Measurements from ENCODE around the gene ABCA6. TPM values are rescaled to one million over a fixed set of nuclear protein-coding genes. Genes with fewer than 3 reads are reported as not detected.

The ABCA6 gene
- total and polyA plus RNA-seq, 10 of the 15 experiments (the other 5 are each of a cell fraction or from before 2014, with no cell fraction given) = 6.8 to 36.9 (median 12.6) TPM

- TF ChIP-seq, protein P1, sequence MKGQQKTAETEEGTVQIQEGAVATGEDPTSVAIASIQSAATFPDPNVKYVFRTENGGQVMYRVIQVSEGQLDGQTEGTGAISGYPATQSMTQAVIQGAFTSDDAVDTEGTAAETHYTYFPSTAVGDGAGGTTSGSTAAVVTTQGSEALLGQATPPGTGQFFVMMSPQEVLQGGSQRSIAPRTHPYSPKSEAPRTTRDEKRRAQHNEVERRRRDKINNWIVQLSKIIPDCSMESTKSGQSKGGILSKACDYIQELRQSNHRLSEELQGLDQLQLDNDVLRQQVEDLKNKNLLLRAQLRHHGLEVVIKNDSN (IDR thresholded peaks at IDR 0.05; ENCODE audit: borderline replicate concordance, extremely low read length, insufficient read depth, low read depth, low read length) = no peak
- TF ChIP-seq, protein P2, sequence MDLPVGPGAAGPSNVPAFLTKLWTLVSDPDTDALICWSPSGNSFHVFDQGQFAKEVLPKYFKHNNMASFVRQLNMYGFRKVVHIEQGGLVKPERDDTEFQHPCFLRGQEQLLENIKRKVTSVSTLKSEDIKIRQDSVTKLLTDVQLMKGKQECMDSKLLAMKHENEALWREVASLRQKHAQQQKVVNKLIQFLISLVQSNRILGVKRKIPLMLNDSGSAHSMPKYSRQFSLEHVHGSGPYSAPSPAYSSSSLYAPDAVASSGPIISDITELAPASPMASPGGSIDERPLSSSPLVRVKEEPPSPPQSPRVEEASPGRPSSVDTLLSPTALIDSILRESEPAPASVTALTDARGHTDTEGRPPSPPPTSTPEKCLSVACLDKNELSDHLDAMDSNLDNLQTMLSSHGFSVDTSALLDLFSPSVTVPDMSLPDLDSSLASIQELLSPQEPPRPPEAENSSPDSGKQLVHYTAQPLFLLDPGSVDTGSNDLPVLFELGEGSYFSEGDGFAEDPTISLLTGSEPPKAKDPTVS (IDR thresholded peaks at IDR 0.05; ENCODE audit: low read depth, low read length) = no peak
- TF ChIP-seq ZNF622 (IDR thresholded peaks at IDR 0.05) (no peak), ZBED1 (IDR thresholded peaks at IDR 0.05; ENCODE audit: borderline replicate concordance) (no peak), SIN3A (IDR thresholded peaks at IDR 0.05; ENCODE audit: low read depth, low read length) (no peak), NFXL1 (IDR thresholded peaks at IDR 0.05; ENCODE audit: borderline replicate concordance) (no peak), CREM (IDR thresholded peaks at IDR 0.05; ENCODE audit: low read depth) (no peak), RFX5 (IDR thresholded peaks at IDR 0.05; ENCODE audit: low read depth, low read length) (no peak), CBFB (IDR thresholded peaks at IDR 0.05; ENCODE audit: low read depth) (no peak), NR2C1 (IDR thresholded peaks at IDR 0.05) (no peak), STAT3 (IDR thresholded peaks at IDR 0.05; ENCODE audit: low read depth, low read length) (no peak), IRF4 (IDR thresholded peaks at IDR 0.05; ENCODE audit: low read depth, low read length) (no peak)
- TF ChIP-seq, protein P3, sequence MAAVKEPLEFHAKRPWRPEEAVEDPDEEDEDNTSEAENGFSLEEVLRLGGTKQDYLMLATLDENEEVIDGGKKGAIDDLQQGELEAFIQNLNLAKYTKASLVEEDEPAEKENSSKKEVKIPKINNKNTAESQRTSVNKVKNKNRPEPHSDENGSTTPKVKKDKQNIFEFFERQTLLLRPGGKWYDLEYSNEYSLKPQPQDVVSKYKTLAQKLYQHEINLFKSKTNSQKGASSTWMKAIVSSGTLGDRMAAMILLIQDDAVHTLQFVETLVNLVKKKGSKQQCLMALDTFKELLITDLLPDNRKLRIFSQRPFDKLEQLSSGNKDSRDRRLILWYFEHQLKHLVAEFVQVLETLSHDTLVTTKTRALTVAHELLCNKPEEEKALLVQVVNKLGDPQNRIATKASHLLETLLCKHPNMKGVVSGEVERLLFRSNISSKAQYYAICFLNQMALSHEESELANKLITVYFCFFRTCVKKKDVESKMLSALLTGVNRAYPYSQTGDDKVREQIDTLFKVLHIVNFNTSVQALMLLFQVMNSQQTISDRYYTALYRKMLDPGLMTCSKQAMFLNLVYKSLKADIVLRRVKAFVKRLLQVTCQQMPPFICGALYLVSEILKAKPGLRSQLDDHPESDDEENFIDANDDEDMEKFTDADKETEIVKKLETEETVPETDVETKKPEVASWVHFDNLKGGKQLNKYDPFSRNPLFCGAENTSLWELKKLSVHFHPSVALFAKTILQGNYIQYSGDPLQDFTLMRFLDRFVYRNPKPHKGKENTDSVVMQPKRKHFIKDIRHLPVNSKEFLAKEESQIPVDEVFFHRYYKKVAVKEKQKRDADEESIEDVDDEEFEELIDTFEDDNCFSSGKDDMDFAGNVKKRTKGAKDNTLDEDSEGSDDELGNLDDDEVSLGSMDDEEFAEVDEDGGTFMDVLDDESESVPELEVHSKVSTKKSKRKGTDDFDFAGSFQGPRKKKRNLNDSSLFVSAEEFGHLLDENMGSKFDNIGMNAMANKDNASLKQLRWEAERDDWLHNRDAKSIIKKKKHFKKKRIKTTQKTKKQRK (IDR thresholded peaks at IDR 0.05; ENCODE audit: low read depth, low read length) = no peak
Observed at GRCh38 chr17:69069226-69069750, 72.4 kb downstream of the ABCA6 start (continued).
